Omental fat pad (tissue), 4 donors: Measurements from ENCODE around the gene GSS. TPM values are rescaled to one million over a fixed set of nuclear protein-coding genes. Genes with fewer than 3 reads are reported as not detected.

Experiments
- ATAC-seq: fragments of 150-250 bp; one replicate; pipeline ENCODE4 v1.9.1; 2016; ENCODE audit warnings: mild to moderate bottlenecking, moderate library complexity; ENCODE audit not compliant: low FRiP score
- DNase-seq: peaks from one replicate; pipeline ENCODE4 v3.0.0-alpha.2; 2019; ENCODE audit warnings: low spot score
- total RNA-seq, 4 donors: library from RNA; depleted of rRNA; stranded (reverse); fragments of >200 nt; gene quantifications; one replicate each; pipeline ENCODE4 v1.1.0, GENCODE V29; 2016
- TF ChIP-seq, protein P1 (sequence below), 3 donors: fragments of 450-650 bp; IDR thresholded peaks; one replicate each; pipeline ENCODE4 v1.5.1; 2016 to 2017; ENCODE audit warnings: antibody characterized with exemption in 3 of 3, mild to moderate bottlenecking in 3 of 3, moderate library complexity in 2 of 3

The GSS gene
- total RNA-seq, 4 donors from 2014 or later, result 32.1 to 39.6 (median 33.2) TPM

GRCh38 chr20:34993941-34994508 lies 38.4 kb upstream of the GSS start:
- TF ChIP-seq, protein P1, sequence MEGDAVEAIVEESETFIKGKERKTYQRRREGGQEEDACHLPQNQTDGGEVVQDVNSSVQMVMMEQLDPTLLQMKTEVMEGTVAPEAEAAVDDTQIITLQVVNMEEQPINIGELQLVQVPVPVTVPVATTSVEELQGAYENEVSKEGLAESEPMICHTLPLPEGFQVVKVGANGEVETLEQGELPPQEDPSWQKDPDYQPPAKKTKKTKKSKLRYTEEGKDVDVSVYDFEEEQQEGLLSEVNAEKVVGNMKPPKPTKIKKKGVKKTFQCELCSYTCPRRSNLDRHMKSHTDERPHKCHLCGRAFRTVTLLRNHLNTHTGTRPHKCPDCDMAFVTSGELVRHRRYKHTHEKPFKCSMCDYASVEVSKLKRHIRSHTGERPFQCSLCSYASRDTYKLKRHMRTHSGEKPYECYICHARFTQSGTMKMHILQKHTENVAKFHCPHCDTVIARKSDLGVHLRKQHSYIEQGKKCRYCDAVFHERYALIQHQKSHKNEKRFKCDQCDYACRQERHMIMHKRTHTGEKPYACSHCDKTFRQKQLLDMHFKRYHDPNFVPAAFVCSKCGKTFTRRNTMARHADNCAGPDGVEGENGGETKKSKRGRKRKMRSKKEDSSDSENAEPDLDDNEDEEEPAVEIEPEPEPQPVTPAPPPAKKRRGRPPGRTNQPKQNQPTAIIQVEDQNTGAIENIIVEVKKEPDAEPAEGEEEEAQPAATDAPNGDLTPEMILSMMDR (IDR thresholded peaks at IDR 0.05), result no peak
- ATAC-seq, result no peak
- no peak for DNase-seq

GRCh38 chr20:34992751-34993417 lies 37.3 kb upstream of the GSS start:
- DNase-seq (no peak), ATAC-seq (no peak)
- TF ChIP-seq, protein P1 (IDR thresholded peaks at IDR 0.05), result no peak

- ATAC-seq (no peak), DNase-seq (no peak)
- TF ChIP-seq, protein P1 (IDR thresholded peaks at IDR 0.05), result no peak
These were observed 35.1 kb upstream of the GSS start for GRCh38 chr20:34990661-34991214.

DNA sequence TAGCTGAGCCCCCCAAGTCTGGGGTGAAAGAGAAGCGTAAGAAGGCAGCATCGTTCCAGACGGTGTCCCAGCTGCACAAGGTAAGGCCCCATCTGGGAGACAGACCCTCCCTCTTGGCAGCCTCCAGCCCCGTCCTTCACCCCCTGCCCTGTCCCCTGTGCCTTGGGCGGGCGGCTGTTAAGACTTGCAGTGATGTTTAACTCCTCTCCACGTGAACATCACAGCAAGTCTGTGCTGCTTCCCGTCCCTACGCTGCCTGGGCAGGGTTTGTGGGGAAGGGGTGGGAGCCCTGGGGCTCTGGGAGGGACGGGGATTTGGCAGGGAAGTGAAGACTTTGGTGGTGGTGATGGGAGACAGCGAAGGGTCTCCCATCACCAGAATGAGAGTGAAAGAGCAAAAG lies 34.6 kb upstream of the GSS start:
- no peak for ATAC-seq
- TF ChIP-seq, protein P1 (IDR thresholded peaks at IDR 0.05), result no peak
- no peak for DNase-seq

DNA sequence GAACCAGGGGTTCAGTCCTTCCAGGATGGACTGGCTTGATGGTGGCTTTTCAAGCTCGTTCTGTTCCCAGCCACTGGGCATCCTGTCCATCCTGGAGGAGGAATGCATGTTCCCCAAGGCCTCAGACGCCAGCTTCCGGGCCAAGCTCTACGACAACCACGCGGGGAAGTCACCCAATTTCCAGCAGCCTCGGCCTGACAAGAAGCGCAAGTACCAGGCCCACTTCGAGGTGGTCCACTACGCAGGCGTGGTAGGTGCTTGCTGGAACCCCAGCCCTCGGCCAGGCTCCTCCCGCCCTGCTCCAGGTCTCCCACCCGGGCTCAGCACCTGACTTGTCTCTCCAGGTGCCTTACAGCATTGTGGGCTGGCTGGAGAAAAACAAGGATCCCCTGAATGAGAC lies 34.1 kb upstream of the GSS start:
- ATAC-seq, result no peak
- TF ChIP-seq, protein P1 (IDR thresholded peaks at IDR 0.05), result no peak

DNA sequence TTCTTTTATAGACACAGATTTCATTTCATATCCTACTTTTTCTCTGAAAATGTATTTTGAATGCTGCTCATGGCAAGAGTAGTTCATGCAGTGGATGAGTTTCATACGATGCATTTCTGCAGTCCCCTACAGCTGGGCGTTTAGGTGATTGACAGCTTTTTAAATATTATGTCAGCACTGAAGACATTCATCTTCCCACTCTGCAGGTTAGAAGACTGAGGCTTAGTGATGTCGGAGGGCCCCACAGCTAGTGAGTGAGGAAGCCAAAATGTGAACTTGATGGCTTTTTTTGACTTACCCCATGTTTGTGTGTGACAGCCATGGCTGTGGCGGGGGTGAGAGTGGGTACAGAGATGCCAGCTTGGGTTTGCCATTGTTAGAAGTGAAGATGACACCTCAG lies 33.5 kb upstream of the GSS start:
- DNase-seq (no peak), ATAC-seq (no peak)
- TF ChIP-seq, protein P1 (IDR thresholded peaks at IDR 0.05), result no peak

More for the DNA sequence above, 34.1 kb upstream of the GSS start:
- no peak for DNase-seq

GRCh38 chr20:34988191-34988540 lies 32.6 kb upstream of the GSS start:
- DNase-seq, result no peak
- no peak for ATAC-seq
- TF ChIP-seq, protein P1 (IDR thresholded peaks at IDR 0.05), result no peak
